ENCODE results near the gene MTPN. TPM values are rescaled to one million over a fixed set of nuclear protein-coding genes. Genes with fewer than 3 reads are reported as not detected.
A peak's percentile ranks its signal among the peaks of the same experiment; 100 is the strongest.

Gene MTPN
- total and polyA plus RNA-seq, 10 of the 15 experiments (the other 5 are each of a cell fraction or from before 2014, with no cell fraction given) = 38.7 to 146 (median 85.4) TPM

DNA sequence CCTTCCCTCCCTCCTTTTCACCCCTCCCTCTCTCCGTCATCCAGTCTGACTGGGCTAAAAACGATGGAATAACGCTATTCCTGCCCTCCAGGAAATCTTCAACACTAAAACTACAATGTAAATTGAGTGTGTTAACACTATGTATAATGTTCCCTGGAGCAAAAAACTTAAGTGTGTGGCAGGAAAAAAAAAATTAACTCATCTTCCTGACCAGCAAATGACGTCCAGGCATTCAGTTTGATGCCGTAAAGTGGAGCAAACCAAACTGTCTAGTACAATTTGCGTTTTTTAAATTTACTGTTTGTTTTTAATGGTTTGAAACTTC, 545 bp upstream of the MTPN start (continued):
- TF ChIP-seq, protein P1, sequence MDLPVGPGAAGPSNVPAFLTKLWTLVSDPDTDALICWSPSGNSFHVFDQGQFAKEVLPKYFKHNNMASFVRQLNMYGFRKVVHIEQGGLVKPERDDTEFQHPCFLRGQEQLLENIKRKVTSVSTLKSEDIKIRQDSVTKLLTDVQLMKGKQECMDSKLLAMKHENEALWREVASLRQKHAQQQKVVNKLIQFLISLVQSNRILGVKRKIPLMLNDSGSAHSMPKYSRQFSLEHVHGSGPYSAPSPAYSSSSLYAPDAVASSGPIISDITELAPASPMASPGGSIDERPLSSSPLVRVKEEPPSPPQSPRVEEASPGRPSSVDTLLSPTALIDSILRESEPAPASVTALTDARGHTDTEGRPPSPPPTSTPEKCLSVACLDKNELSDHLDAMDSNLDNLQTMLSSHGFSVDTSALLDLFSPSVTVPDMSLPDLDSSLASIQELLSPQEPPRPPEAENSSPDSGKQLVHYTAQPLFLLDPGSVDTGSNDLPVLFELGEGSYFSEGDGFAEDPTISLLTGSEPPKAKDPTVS (IDR thresholded peaks at IDR 0.05; ENCODE audit: low read depth, low read length) = no peak
- TF ChIP-seq CBFB (IDR thresholded peaks at IDR 0.05; ENCODE audit: low read depth) = no peak
- TF ChIP-seq STAT1 (conservative IDR thresholded peaks at IDR 0.05) = no peak

DNA sequence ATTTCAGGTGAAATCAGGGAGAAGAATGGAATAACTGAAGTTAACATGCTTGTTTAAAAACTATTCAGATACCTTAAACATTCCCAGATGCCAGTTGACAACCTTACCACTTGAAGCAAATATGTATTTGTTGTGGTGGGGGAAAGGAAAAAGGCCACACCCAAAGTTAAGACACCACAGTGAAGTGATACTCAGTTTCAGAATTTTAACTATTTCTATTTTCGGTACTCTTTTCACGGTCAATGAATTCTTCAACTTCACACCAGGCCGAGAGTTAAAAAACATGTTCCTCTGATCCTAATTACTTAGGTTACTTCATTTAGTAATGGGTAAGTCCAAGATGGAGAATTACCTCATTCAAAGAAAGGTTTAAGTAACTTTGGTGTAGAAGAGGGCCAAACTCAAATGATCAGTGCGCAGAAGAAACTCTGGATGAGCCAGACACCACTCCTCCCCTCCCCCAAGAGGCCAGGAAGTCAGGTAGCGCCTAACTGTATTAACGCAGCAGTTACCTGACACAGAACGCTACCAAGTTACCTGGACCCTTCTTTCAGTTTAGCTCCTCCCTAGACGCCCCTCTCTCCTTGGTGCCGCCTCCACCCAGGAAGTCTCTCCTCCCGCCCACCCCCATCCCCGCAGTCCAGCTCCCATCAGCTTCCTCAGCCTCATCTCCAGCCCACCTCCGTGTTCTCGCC, 700 bp downstream of the MTPN start:
- Histone ChIP-seq H3K4me3 (peak overlapping the region; percentile 97), H3K4me1 (ENCODE audit: control insufficient read depth, insufficient read depth, low read length) (peaks cover 36% of the 10 kb centered on the region), H3K9ac (ENCODE audit: control insufficient read depth, insufficient read depth, low read length) (peak overlapping the region; percentile 84), H2AFZ (ENCODE audit: control insufficient read depth, low read depth, low read length) (peak overlapping the region; percentile 45), H3K4me2 (ENCODE audit: control insufficient read depth, insufficient read depth) (peak overlapping the region; percentile 88), H3K9me3 (replicated peaks; ENCODE audit: control insufficient read depth, insufficient read depth, low read length) (no peaks in the 10 kb centered on the region; the same call in 2 of the 3 replicates), H3K36me3 (ENCODE audit: control insufficient read depth in 2 of 2, insufficient read depth in 2 of 2, low read length in 1 of 2) (no peaks in the 10 kb centered on the region; a peak in 1 of 4 replicates), H3K27me3 (replicated peaks in 1 of 2; ENCODE audit: control insufficient read depth in 2 of 2, insufficient read depth in 2 of 2, low read length in 1 of 2) (no peaks in the 10 kb centered on the region), H3K27ac (ENCODE audit: control insufficient read depth, insufficient read depth) (peak overlapping the region; percentile 96), H4K20me1 (ENCODE audit: control insufficient read depth, insufficient read depth) (0 out of 2 replicates have a peak, but pooled peaks cover 3% of the 10 kb centered on the region), H3K79me2 (ENCODE audit: control insufficient read depth, insufficient read depth, low read length) (peaks cover 61% of the 10 kb centered on the region)
- ChIA-PET CTCF (interaction anchor here (2.4 kb wide), 1 partner anchor 11 kb away, joined by 10 read pairs; no protein-coding TSS in a partner anchor), RAD21 (ENCODE audit: unreplicated experiment) (interaction anchor here (1.0 to 3.5 kb wide), 4 partner anchors 8 to 34 kb away, joined by 3 to 22 read pairs (median 12); no protein-coding TSS in a partner anchor), POLR2A (interaction anchor here (1.1 to 4.3 kb wide), 3 partner anchors 10 to 34 kb away, joined by 3 to 27 read pairs (median 4); no protein-coding TSS in a partner anchor), SMC1A (ENCODE audit: uncharacterized antibody, unreplicated experiment) (interaction anchor here (0.7 to 4.7 kb wide), 5 partner anchors 8 to 34 kb away, joined by 3 to 32 read pairs (median 11); no protein-coding TSS in a partner anchor)
- in situ Hi-C loops (cut with MboI) = loop anchor here (10.0 kb wide), 1 partner anchor 312 kb away; the partner anchor contains the start of gene STMP1
- no peak for DNase-seq (ENCODE audit: low read depth, low spot score)
- ATAC-seq = peak; percentile 35
- WGBS (ENCODE audit: insufficient coverage, insufficient replicate concordance, low lambda C conversion rate, missing lambda C conversion rate) = 0% methylated on average over 13 of the region's 13 CpGs
- no peak for FAIRE-seq
- TSS peak; percentile 56 for BruUV-seq (replicated peaks)
- intact Hi-C loops (cut with micrococcal nuclease; ENCODE audit: unreplicated experiment) = loop anchor here (10.0 kb wide), 2 partner anchors 312 to 472 kb away; partner anchors contain the start of gene STMP1
- 0 out of 2 replicates have a peak, but pooled peaks have one; percentile 31 for TF ChIP-seq SIN3A (IDR thresholded peaks at IDR 0.05; ENCODE audit: low read depth, low read length)
- TF ChIP-seq YY1 (IDR thresholded peaks at IDR 0.05; ENCODE audit: low read depth, low read length) = no peak
- no peak for TF ChIP-seq NFYA (IDR thresholded peaks at IDR 0.05; ENCODE audit: borderline replicate concordance, low read depth, low read length)
- TF ChIP-seq, protein P2, sequence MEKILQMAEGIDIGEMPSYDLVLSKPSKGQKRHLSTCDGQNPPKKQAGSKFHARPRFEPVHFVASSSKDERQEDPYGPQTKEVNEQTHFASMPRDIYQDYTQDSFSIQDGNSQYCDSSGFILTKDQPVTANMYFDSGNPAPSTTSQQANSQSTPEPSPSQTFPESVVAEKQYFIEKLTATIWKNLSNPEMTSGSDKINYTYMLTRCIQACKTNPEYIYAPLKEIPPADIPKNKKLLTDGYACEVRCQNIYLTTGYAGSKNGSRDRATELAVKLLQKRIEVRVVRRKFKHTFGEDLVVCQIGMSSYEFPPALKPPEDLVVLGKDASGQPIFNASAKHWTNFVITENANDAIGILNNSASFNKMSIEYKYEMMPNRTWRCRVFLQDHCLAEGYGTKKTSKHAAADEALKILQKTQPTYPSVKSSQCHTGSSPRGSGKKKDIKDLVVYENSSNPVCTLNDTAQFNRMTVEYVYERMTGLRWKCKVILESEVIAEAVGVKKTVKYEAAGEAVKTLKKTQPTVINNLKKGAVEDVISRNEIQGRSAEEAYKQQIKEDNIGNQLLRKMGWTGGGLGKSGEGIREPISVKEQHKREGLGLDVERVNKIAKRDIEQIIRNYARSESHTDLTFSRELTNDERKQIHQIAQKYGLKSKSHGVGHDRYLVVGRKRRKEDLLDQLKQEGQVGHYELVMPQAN (conservative IDR thresholded peaks at IDR 0.05) = no peak
- TF ChIP-seq, protein P3, sequence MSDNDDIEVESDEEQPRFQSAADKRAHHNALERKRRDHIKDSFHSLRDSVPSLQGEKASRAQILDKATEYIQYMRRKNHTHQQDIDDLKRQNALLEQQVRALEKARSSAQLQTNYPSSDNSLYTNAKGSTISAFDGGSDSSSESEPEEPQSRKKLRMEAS (IDR thresholded peaks at IDR 0.05; ENCODE audit: low read depth, low read length) = no peak
- TF ChIP-seq ZNF24 (IDR thresholded peaks at IDR 0.05) = peak; percentile 70; the same call in 1 of the 2 replicates
- TF ChIP-seq RUNX3 (IDR thresholded peaks at IDR 0.05; ENCODE audit: low read length) = peak; percentile 87
- TF ChIP-seq, protein P4, sequence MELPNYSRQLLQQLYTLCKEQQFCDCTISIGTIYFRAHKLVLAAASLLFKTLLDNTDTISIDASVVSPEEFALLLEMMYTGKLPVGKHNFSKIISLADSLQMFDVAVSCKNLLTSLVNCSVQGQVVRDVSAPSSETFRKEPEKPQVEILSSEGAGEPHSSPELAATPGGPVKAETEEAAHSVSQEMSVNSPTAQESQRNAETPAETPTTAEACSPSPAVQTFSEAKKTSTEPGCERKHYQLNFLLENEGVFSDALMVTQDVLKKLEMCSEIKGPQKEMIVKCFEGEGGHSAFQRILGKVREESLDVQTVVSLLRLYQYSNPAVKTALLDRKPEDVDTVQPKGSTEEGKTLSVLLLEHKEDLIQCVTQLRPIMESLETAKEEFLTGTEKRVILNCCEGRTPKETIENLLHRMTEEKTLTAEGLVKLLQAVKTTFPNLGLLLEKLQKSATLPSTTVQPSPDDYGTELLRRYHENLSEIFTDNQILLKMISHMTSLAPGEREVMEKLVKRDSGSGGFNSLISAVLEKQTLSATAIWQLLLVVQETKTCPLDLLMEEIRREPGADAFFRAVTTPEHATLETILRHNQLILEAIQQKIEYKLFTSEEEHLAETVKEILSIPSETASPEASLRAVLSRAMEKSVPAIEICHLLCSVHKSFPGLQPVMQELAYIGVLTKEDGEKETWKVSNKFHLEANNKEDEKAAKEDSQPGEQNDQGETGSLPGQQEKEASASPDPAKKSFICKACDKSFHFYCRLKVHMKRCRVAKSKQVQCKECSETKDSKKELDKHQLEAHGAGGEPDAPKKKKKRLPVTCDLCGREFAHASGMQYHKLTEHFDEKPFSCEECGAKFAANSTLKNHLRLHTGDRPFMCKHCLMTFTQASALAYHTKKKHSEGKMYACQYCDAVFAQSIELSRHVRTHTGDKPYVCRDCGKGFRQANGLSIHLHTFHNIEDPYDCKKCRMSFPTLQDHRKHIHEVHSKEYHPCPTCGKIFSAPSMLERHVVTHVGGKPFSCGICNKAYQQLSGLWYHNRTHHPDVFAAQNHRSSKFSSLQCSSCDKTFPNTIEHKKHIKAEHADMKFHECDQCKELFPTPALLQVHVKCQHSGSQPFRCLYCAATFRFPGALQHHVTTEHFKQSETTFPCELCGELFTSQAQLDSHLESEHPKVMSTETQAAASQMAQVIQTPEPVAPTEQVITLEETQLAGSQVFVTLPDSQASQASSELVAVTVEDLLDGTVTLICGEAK (IDR thresholded peaks at IDR 0.05; ENCODE audit: borderline replicate concordance) = no peak
- peak; percentile 34 for TF ChIP-seq IKZF1 (conservative IDR thresholded peaks at IDR 0.05)
- 0 out of 2 replicates have a peak, but pooled peaks have one; percentile 54 for TF ChIP-seq TCF3 (IDR thresholded peaks at IDR 0.05; ENCODE audit: borderline replicate concordance, insufficient read depth, low read depth, low read length)

All from GM12878 (cell line).